ENCODE measurements around the gene AGTPBP1.
"Not testable (repeated sequence)": the region's sequence is repeated elsewhere in the genome, so short reads cannot be mapped to it uniquely, and the experiment has no call there.

The AGTPBP1 gene

GRCh38 chr9:85741875-85742596 lies at the start of gene AGTPBP1:
TSS of gene AGTPBP1 (minus strand) at chr9:85741954. CDS start at chr9:85712533, 29,421 bp downstream.
- DNase-seq = peak; percentile 94 to 97

- not testable (repeated sequence) for DNase-seq
These were observed 44.4 kb upstream of the AGTPBP1 start for GRCh38 chr9:85786116-85786515.

- not testable (repeated sequence) for DNase-seq
These were observed 32.1 kb upstream of the AGTPBP1 start for GRCh38 chr9:85773844-85774243.

GRCh38 chr9:85761802-85762201 lies 20.0 kb upstream of the AGTPBP1 start:
- DNase-seq = not testable (repeated sequence)

- not testable (repeated sequence) for DNase-seq
These were observed 16.0 kb upstream of the AGTPBP1 start for GRCh38 chr9:85757716-85758115.

GRCh38 chr9:85756216-85756615 lies 14.5 kb upstream of the AGTPBP1 start:
- DNase-seq = not testable (repeated sequence)

GRCh38 chr9:85746309-85746708 lies 4.6 kb upstream of the AGTPBP1 start:
- DNase-seq = no peak

GRCh38 chr9:85745203-85745602 lies 3.4 kb upstream of the AGTPBP1 start:
- DNase-seq = no peak

GRCh38 chr9:85744480-85744879 lies 2.7 kb upstream of the AGTPBP1 start:
- no peak for DNase-seq

- DNase-seq = no peak
These were observed 1.7 kb upstream of the AGTPBP1 start for GRCh38 chr9:85743275-85744128.

GRCh38 chr9:85742597-85742936 lies 813 bp upstream of the AGTPBP1 start:
- DNase-seq = no peak

GRCh38 chr9:85741095-85741874 lies 469 bp downstream of the AGTPBP1 start:
- DNase-seq = peak; percentile 61 to 69

GRCh38 chr9:85740787-85741094 lies 1.0 kb downstream of the AGTPBP1 start:
- no peak for DNase-seq

GRCh38 chr9:85738509-85738908 lies 3.2 kb downstream of the AGTPBP1 start:
- no peak for DNase-seq

- DNase-seq = no peak
These were observed 4.1 kb downstream of the AGTPBP1 start for GRCh38 chr9:85737671-85738070.

- no peak for DNase-seq
These were observed 10.7 kb downstream of the AGTPBP1 start for GRCh38 chr9:85730916-85731630.

GRCh38 chr9:85729882-85730281 lies 11.9 kb downstream of the AGTPBP1 start:
- DNase-seq = no peak

GRCh38 chr9:85727500-85727899 lies 14.3 kb downstream of the AGTPBP1 start:
- no peak for DNase-seq

- no peak for DNase-seq
These were observed 15.0 kb downstream of the AGTPBP1 start for GRCh38 chr9:85726737-85727136.

- DNase-seq = peak in 1 of 2 experiments; percentile 32
These were observed 18.5 kb downstream of the AGTPBP1 start for GRCh38 chr9:85723215-85723614.

GRCh38 chr9:85719411-85719810 lies 22.3 kb downstream of the AGTPBP1 start:
- not testable (repeated sequence) for DNase-seq

GRCh38 chr9:85717818-85718217 lies 23.9 kb downstream of the AGTPBP1 start:
- not testable (repeated sequence) for DNase-seq

GRCh38 chr9:85717220-85717619 lies 24.5 kb downstream of the AGTPBP1 start:
- no peak for DNase-seq
